HG03354 (cell line): Measurements from ENCODE around the gene SERPINF2.
"Not testable (repeated sequence)": the region's sequence is repeated elsewhere in the genome, so short reads cannot be mapped to it uniquely, and the experiment has no call there.

ENCODE experiments used
- ATAC-seq: cut with Tn5 transposase; IDR thresholded peaks from one replicate; pipeline ENCODE4 v1.9.1; 2021; ENCODE audit warnings: mild to moderate bottlenecking; ENCODE audit not compliant: unreplicated experiment, poor library complexity, severe bottlenecking

The SERPINF2 gene

GRCh38 chr17:1742371-1743087 is at the start of gene SERPINF2:
Gene SERPINF2, plus strand, starts transcription at chr17:1742871. Its CDS starts 2,125 bp downstream, at chr17:1744996.
- no peak for ATAC-seq

GRCh38 chr17:1693339-1693738 is 49.3 kb upstream of the SERPINF2 start:
- no peak for ATAC-seq

- ATAC-seq: no peak
These were observed 47.3 kb upstream of the SERPINF2 start for GRCh38 chr17:1695365-1695764.

- no peak for ATAC-seq
These were observed 45.0 kb upstream of the SERPINF2 start for GRCh38 chr17:1697681-1698080.

- not testable (repeated sequence) for ATAC-seq
These were observed 42.8 kb upstream of the SERPINF2 start for GRCh38 chr17:1699891-1700290.

GRCh38 chr17:1703063-1703462 is 39.6 kb upstream of the SERPINF2 start:
- no peak for ATAC-seq

- ATAC-seq: no peak
These were observed 37.7 kb upstream of the SERPINF2 start for GRCh38 chr17:1705004-1705403.

GRCh38 chr17:1707107-1707506 is 35.6 kb upstream of the SERPINF2 start:
- ATAC-seq: no peak

GRCh38 chr17:1708791-1709346 is 33.8 kb upstream of the SERPINF2 start:
- ATAC-seq: not testable (repeated sequence)

GRCh38 chr17:1709403-1709951 is 33.2 kb upstream of the SERPINF2 start:
- no peak for ATAC-seq

GRCh38 chr17:1709971-1710806 is 32.5 kb upstream of the SERPINF2 start, which contains the start of gene TLCD2:
Gene TLCD2, minus strand, starts transcription at chr17:1710377. Its CDS starts 135 bp downstream, at chr17:1710242.
- no peak for ATAC-seq

GRCh38 chr17:1710807-1711553 is 31.7 kb upstream of the SERPINF2 start:
- ATAC-seq: no peak

- ATAC-seq: no peak
These were observed 30.9 kb upstream of the SERPINF2 start for GRCh38 chr17:1711804-1712203.

- ATAC-seq: no peak
These were observed 30.4 kb upstream of the SERPINF2 start for GRCh38 chr17:1712271-1712670.

- ATAC-seq: no peak
These were observed 29.4 kb upstream of the SERPINF2 start for GRCh38 chr17:1713160-1713877.

GRCh38 chr17:1713878-1714426 is 28.7 kb upstream of the SERPINF2 start:
- no peak for ATAC-seq

GRCh38 chr17:1714427-1714979 is 28.2 kb upstream of the SERPINF2 start:
- ATAC-seq: no peak

GRCh38 chr17:1714980-1715802 is 27.5 kb upstream of the SERPINF2 start:
- no peak for ATAC-seq
